H1 (cell line): ENCODE measurements around the gene C3orf85. TPM values are rescaled to one million over a fixed set of nuclear protein-coding genes. Genes with fewer than 3 reads are reported as not detected.

Experiments
- CTCF ChIA-PET: fragments of 300-600 bp; sonication (Branson Sonifier 250); formaldehyde crosslinking; loops from one replicate; lab custom pipeline; 2021; ENCODE audit not compliant: partially characterized antibody; lab: Charles Lee
- POLR2A ChIA-PET: fragments of 300-600 bp; sonication (Branson Sonifier 250); formaldehyde crosslinking; loops from one replicate; lab custom pipeline; 2021; ENCODE audit warnings: inconsistent platforms; ENCODE audit not compliant: partially characterized antibody; lab: Charles Lee
- DNase-seq, 2 experiments: peaks; one replicate each; pipeline versions ENCODE4 v3.0.0 to v3.0.0-alpha.2; 2010 to 2022; ENCODE audit warnings: low spot score in 2 of 2, low read depth in 1 of 2, mixed read lengths in 1 of 2
- FAIRE-seq: peaks from 2 replicates; lab custom pipeline; 2011; peaks lifted over from hg19 to GRCh38; lab: Jason Lieb, UNC
- H2AFZ ChIP-seq: 2 replicates; pipeline ENCODE4 v1.8.1; 2012; ENCODE audit warnings: low read length, inconsistent platforms
- H2AK5ac ChIP-seq: 2 replicates; pipeline ENCODE4 v1.6.1; 2013; ENCODE audit warnings: low read depth, low read length
- H2BK120ac ChIP-seq: replicated peaks from 2 replicates; pipeline ENCODE3; 2013; ENCODE audit warnings: low read depth, low read length, inconsistent platforms
- H2BK12ac ChIP-seq: 2 replicates; pipeline ENCODE4 v1.6.1; 2013; ENCODE audit warnings: low read depth, low read length
- H2BK15ac ChIP-seq: 2 replicates; pipeline ENCODE4 v1.6.1; 2013; ENCODE audit warnings: low read length
- H2BK20ac ChIP-seq: 2 replicates; pipeline ENCODE4 v1.6.1; 2013; ENCODE audit warnings: low read length
- H2BK5ac ChIP-seq: 2 replicates; pipeline ENCODE4 v1.6.1; 2013; ENCODE audit warnings: low read depth, low read length
- H3K14ac ChIP-seq: 2 replicates; pipeline ENCODE4 v1.6.1; 2013; ENCODE audit warnings: inconsistent platforms; ENCODE audit not compliant: insufficient read length
- H3K18ac ChIP-seq: 2 replicates; pipeline ENCODE4 v1.6.1; 2013; ENCODE audit warnings: low read length; ENCODE audit errors: extremely low read depth
- H3K23ac ChIP-seq: 2 replicates; pipeline ENCODE4 v1.6.1; 2013; ENCODE audit warnings: inconsistent platforms; ENCODE audit not compliant: insufficient read length
- H3K23me2 ChIP-seq: 2 replicates; pipeline ENCODE4 v1.6.1; 2013; ENCODE audit warnings: low read depth, low read length
- H3K27ac ChIP-seq: 2 replicates; pipeline ENCODE4 v1.6.1; 2011; ENCODE audit warnings: low read depth, low read length, inconsistent platforms
- H3K27me3 ChIP-seq, 4 experiments: replicated peaks in 1 of 4; 1 replicate in 1 of 4; 2 replicates in 3 of 4; pipeline versions ENCODE4 v1.6.1 to v1.8.1; 2011 to 2013; ENCODE audit warnings: low read length in 3 of 4, mild to moderate bottlenecking in 3 of 4, inconsistent platforms in 2 of 4, mixed read lengths in 2 of 4, moderate library complexity in 1 of 4; ENCODE audit not compliant: control insufficient read depth in 3 of 4, insufficient read depth in 3 of 4; ENCODE audit errors: extremely low read depth in 1 of 4
- H3K36me3 ChIP-seq, 4 experiments: 2 replicates each; pipeline versions ENCODE4 v1.6.1 to v1.8.1; 2011 to 2013; ENCODE audit warnings: mild to moderate bottlenecking in 4 of 4, low read length in 3 of 4, moderate library complexity in 2 of 4, control low read depth in 1 of 4, inconsistent platforms in 1 of 4; ENCODE audit not compliant: insufficient read depth in 4 of 4, control insufficient read depth in 2 of 4
- H3K4ac ChIP-seq: replicated peaks from 2 replicates; pipeline ENCODE3; 2013; ENCODE audit warnings: low read length, low read depth, mixed read lengths, inconsistent platforms; ENCODE audit not compliant: insufficient read length
- H3K4me1 ChIP-seq, 4 experiments: replicated peaks in 1 of 4; 1 replicate in 1 of 4; 2 replicates in 3 of 4; pipeline versions ENCODE4 v1.6.1 to v1.8.1; 2011 to 2013; ENCODE audit warnings: low read length in 3 of 4, inconsistent platforms in 2 of 4, mixed read lengths in 1 of 4; ENCODE audit not compliant: insufficient read depth in 4 of 4, control insufficient read depth in 3 of 4
- H3K4me2 ChIP-seq, 2 experiments: 2 replicates each; pipeline versions ENCODE4 v1.6.1 to v1.8.1; 2011 to 2013; ENCODE audit warnings: low read depth in 2 of 2, low read length in 2 of 2, control low read depth in 1 of 2, inconsistent platforms in 1 of 2, mild to moderate bottlenecking in 1 of 2; ENCODE audit not compliant: insufficient read depth in 1 of 2
- H3K4me3 ChIP-seq, 4 experiments: fragments of 200-600, 300-600 bp in 1 of 4; sonication (generic), shearing (Covaris generic), sonication (Bioruptor Twin) in 1 of 4; 2 replicates each; pipeline versions ENCODE4 v1.5.1 to v1.8.1; 2011 to 2016; ENCODE audit warnings: low read length in 4 of 4, low read depth in 3 of 4, control low read depth in 2 of 4, inconsistent platforms in 2 of 4, mild to moderate bottlenecking in 2 of 4, mixed read lengths in 1 of 4, moderate library complexity in 1 of 4; ENCODE audit not compliant: insufficient read depth in 2 of 4; ENCODE audit errors: extremely low read depth in 1 of 4
- H3K56ac ChIP-seq: replicated peaks from 2 replicates; pipeline ENCODE3; 2013; ENCODE audit warnings: low read depth, mild to moderate bottlenecking, mixed read lengths, low read length, inconsistent platforms; ENCODE audit not compliant: insufficient read length
- H3K79me1 ChIP-seq: 2 replicates; pipeline ENCODE4 v1.6.1; 2013; ENCODE audit warnings: low read depth, low read length, control low read depth
- H3K79me2 ChIP-seq, 2 experiments: 2 replicates each; pipeline versions ENCODE4 v1.6.1 to v1.8.1; 2012 to 2013; ENCODE audit warnings: low read length in 2 of 2, mild to moderate bottlenecking in 2 of 2, inconsistent platforms in 1 of 2; ENCODE audit not compliant: insufficient read depth in 2 of 2, control insufficient read depth in 1 of 2
- H3K9ac ChIP-seq, 4 experiments: replicated peaks in 1 of 4; 1 replicate in 1 of 4; 2 replicates in 3 of 4; pipeline versions ENCODE4 v1.6.1 to v1.8.1; 2011 to 2013; ENCODE audit warnings: low read depth in 3 of 4, low read length in 3 of 4, control low read depth in 2 of 4, mild to moderate bottlenecking in 2 of 4, moderate library complexity in 2 of 4, inconsistent platforms in 1 of 4; ENCODE audit errors: extremely low read depth in 1 of 4
- H3K9me3 ChIP-seq, 2 experiments: 2 replicates each; pipeline versions ENCODE4 v1.6.1 to v1.8.1; 2012 to 2013; ENCODE audit warnings: mild to moderate bottlenecking in 2 of 2, moderate library complexity in 2 of 2, control low read depth in 1 of 2, inconsistent platforms in 1 of 2, low read depth in 1 of 2, low read length in 1 of 2, mixed read lengths in 1 of 2; ENCODE audit not compliant: insufficient read depth in 2 of 2
- H4K20me1 ChIP-seq, 2 experiments: replicated peaks in 1 of 2; 2 replicates each; pipeline versions ENCODE3 to v1.8.1; 2011 to 2013; ENCODE audit warnings: inconsistent platforms in 2 of 2, low read length in 2 of 2, mild to moderate bottlenecking in 1 of 2; ENCODE audit not compliant: insufficient read depth in 2 of 2, control insufficient read depth in 1 of 2
- H4K5ac ChIP-seq: 2 replicates; pipeline ENCODE4 v1.6.1; 2013; ENCODE audit warnings: low read length, low read depth, mixed read lengths, inconsistent platforms; ENCODE audit not compliant: insufficient read length
- H4K8ac ChIP-seq: 2 replicates; pipeline ENCODE4 v1.8.0; 2013; ENCODE audit warnings: mild to moderate bottlenecking, moderate library complexity, low read length, inconsistent platforms; ENCODE audit not compliant: insufficient read depth; ENCODE audit errors: extremely low read depth
- H4K91ac ChIP-seq: replicated peaks from 2 replicates; pipeline ENCODE3; 2013; ENCODE audit warnings: low read length, mixed read lengths, inconsistent platforms; ENCODE audit not compliant: insufficient read length
- ATF2 ChIP-seq: IDR thresholded peaks from 2 replicates; pipeline ENCODE4 v1.6.1; 2012; ENCODE audit warnings: low read length, inconsistent platforms
- ATF3 ChIP-seq: IDR thresholded peaks from 2 replicates; pipeline ENCODE4 v1.6.1; 2011; ENCODE audit warnings: low read depth, mild to moderate bottlenecking, low read length; ENCODE audit not compliant: insufficient read depth
- BCL11A ChIP-seq, 2 experiments: IDR thresholded peaks; one replicate each; pipeline ENCODE4 v1.6.1; 2011; ENCODE audit warnings: low read depth in 2 of 2, low read length in 2 of 2, mild to moderate bottlenecking in 2 of 2
- CTBP2 ChIP-seq: IDR thresholded peaks from 2 replicates; pipeline ENCODE4 v1.7.0; 2011; ENCODE audit warnings: borderline replicate concordance, mild to moderate bottlenecking, moderate library complexity, mixed read lengths, low read length; ENCODE audit not compliant: insufficient read depth, insufficient read length
- FOSL1 ChIP-seq: IDR thresholded peaks from 2 replicates; pipeline ENCODE4 v1.6.1; 2011; ENCODE audit warnings: mild to moderate bottlenecking, low read depth, low read length, moderate library complexity; ENCODE audit not compliant: insufficient read depth
- KDM1A ChIP-seq: fragments of 200-600, 300-600 bp; sonication (generic); IDR thresholded peaks from 2 replicates; pipeline ENCODE4 v1.7.1; 2016; ENCODE audit warnings: mild to moderate bottlenecking, low read length, borderline replicate concordance
- RAD21 ChIP-seq, 2 experiments: IDR thresholded peaks in 1 of 2; conservative IDR thresholded peaks in 1 of 2; 2 replicates each; pipeline ENCODE4 v1.6.1; 2011; ENCODE audit warnings: low read depth in 2 of 2, low read length in 2 of 2, improper control_type of control experiment in 1 of 2, inconsistent platforms in 1 of 2, mild to moderate bottlenecking in 1 of 2, moderate library complexity in 1 of 2
- SAP30 ChIP-seq: fragments of 300-600 bp; sonication (generic); IDR thresholded peaks from 2 replicates; pipeline ENCODE4 v1.7.1; 2012; ENCODE audit warnings: low read length, moderate library complexity, mild to moderate bottlenecking, inconsistent platforms; ENCODE audit not compliant: insufficient read depth, insufficient replicate concordance
- SIRT6 ChIP-seq: IDR thresholded peaks from one replicate; pipeline ENCODE4 v1.7.1; 2012; ENCODE audit warnings: low read length, inconsistent platforms
- SUZ12 ChIP-seq: fragments of 200-600 bp; sonication (generic); IDR thresholded peaks from 2 replicates; pipeline ENCODE4 v1.6.1; 2012; ENCODE audit warnings: mild to moderate bottlenecking, inconsistent platforms, low read length, moderate library complexity, mixed read lengths
- TCF12 ChIP-seq: IDR thresholded peaks from 2 replicates; pipeline ENCODE4 v1.6.1; 2011; ENCODE audit warnings: low read depth, mild to moderate bottlenecking, low read length
- WGBS, 2 experiments: shearing (Covaris generic) in 1 of 2; methylation state at CpG; one replicate each; pipeline versions ENCODE4 v1.1.6 to v1.1.7; 2013 to 2015; ENCODE audit warnings: low lambda C conversion rate in 2 of 2, mixed read lengths in 2 of 2, inconsistent platforms in 1 of 2, low coverage in 1 of 2, missing lambda C conversion rate in 1 of 2; ENCODE audit not compliant: insufficient replicate concordance in 2 of 2, insufficient coverage in 1 of 2, insufficient read length in 1 of 2; ENCODE audit errors: extremely low coverage in 1 of 2, missing lambda C conversion rate in 1 of 2; 5-methylcytosine and 5-hydroxymethylcytosine counted together
- polyA plus RNA-seq, 7 experiments: library from polyadenylated mRNA; depleted of rRNA in 3 of 7; stranded (reverse) in 5 of 7; unstranded in 2 of 7; fragments of >200 nt in 5 of 7; fragments of 200-250 nt in 2 of 7; gene quantifications; 1 replicate in 5 of 7; 2 replicates in 1 of 7; 4 replicates in 1 of 7; pipeline versions ENCODE4 v1.2.1 to v1.2.3, GENCODE V29; 2011 to 2013; ENCODE audit warnings: missing spikeins in 2 of 7, mixed read lengths in 2 of 7
- total RNA-seq: library from RNA; stranded (reverse); fragmentation: NEBNext Ultra II Directional; extraction: Animal tissue kit (Norgen Biotek cat#: 25700); gene quantifications from 2 replicates; pipeline ENCODE4 v1.2.1, GENCODE V29; 2021

Gene C3orf85
- total and polyA plus RNA-seq, 2 of the 8 experiments (the other 6 are each of a cell fraction or from before 2014, with no cell fraction given): not detected

GRCh38 chr3:109171479-109171878 is 35.0 kb downstream of the C3orf85 start:
- H3K4me3 ChIP-seq: no peak overlapping the region
- no peaks in the 10 kb centered on the region for H4K20me1 ChIP-seq
- no peaks in the 10 kb centered on the region for H3K36me3 ChIP-seq
- 81% methylated on average over 3 of the region's 3 CpGs; no CpG with 5 or more reads in 1 of the 2 experiments for WGBS, 2 experiments
- H2BK120ac ChIP-seq: no peak overlapping the region
- no peaks in the 10 kb centered on the region for H3K23me2 ChIP-seq
- no peaks in the 10 kb centered on the region for H3K79me2 ChIP-seq
- FAIRE-seq (no peak), DNase-seq (no peak)
- H3K4ac ChIP-seq: no peak overlapping the region
- no peak overlapping the region for H3K9ac ChIP-seq
- no peak overlapping the region for H4K8ac ChIP-seq
- no peak overlapping the region for H2AFZ ChIP-seq
- no peak overlapping the region for H4K5ac ChIP-seq
- no peak overlapping the region for H2BK5ac ChIP-seq
- POLR2A ChIA-PET: no interaction called here
- no peak overlapping the region for H3K27ac ChIP-seq
- no peak overlapping the region for H3K23ac ChIP-seq
- H3K4me1 ChIP-seq: peaks cover 0 to 9% (median 0%) of the 10 kb centered on the region in 4 experiments; a peak in 2 of 7 replicates
- no peak overlapping the region for H4K91ac ChIP-seq
- H3K79me1 ChIP-seq: no peaks in the 10 kb centered on the region
- H3K18ac ChIP-seq: no peak overlapping the region
- no peak overlapping the region for H2BK12ac ChIP-seq
- CTCF ChIA-PET: interaction anchor here (0.9 to 3.1 kb wide), 5 partner anchors 13 to 73 kb away, joined by 3 to 11 read pairs (median 4); no protein-coding TSS in a partner anchor
- no peak overlapping the region for H2BK20ac ChIP-seq
- no peak overlapping the region for H2BK15ac ChIP-seq
- H3K27me3 ChIP-seq: no peaks in the 10 kb centered on the region
- no peak overlapping the region for H3K4me2 ChIP-seq
- H2AK5ac ChIP-seq: no peak overlapping the region
- no peak overlapping the region for H3K14ac ChIP-seq
- no peak overlapping the region for H3K56ac ChIP-seq
- H3K9me3 ChIP-seq: no peaks in the 10 kb centered on the region
- no peak for TF ChIP-seq KDM1A
- no peak for TF ChIP-seq BCL11A (IDR thresholded peaks at IDR 0.05; ENCODE audit: low read depth in 2 of 2, low read length in 2 of 2)
- no peak for TF ChIP-seq ATF2
- TF ChIP-seq SAP30: no peak
- TF ChIP-seq SIRT6: no peak
- TF ChIP-seq RAD21 (IDR thresholded peaks at IDR 0.05 in 1 of 2, conservative IDR thresholded peaks at IDR 0.05 in 1 of 2; ENCODE audit: low read depth in 2 of 2, low read length in 2 of 2): no peak
- TF ChIP-seq TCF12: no peak
- TF ChIP-seq SUZ12: no peak
- TF ChIP-seq CTBP2: no peak
- no peak for TF ChIP-seq FOSL1
- TF ChIP-seq ATF3: no peak
